GM23338 (cell line): Measurements from ENCODE around the gene DAB1. TPM values are rescaled to one million over a fixed set of nuclear protein-coding genes. Genes with fewer than 3 reads are reported as not detected.

Experiments used
- ATAC-seq: fragments of 200-7000 bp; cut with Tn5 transposase; 3 replicates; pipeline ENCODE4 v1.9.1; 2020
- DNase-seq: peaks from one replicate; pipeline ENCODE4 v3.0.0-alpha.2; 2015; ENCODE audit warnings: low spot score
- H2AFZ ChIP-seq: fragments of 200-600 bp; sonication (generic); 2 replicates; pipeline ENCODE4 v1.8.0; 2016; ENCODE audit warnings: antibody characterized with exemption, mild to moderate bottlenecking, moderate library complexity
- H3F3A ChIP-seq: fragments of 200-600 bp; sonication (generic); replicated peaks from 2 replicates; pipeline ENCODE4 v1.8.0; 2017; ENCODE audit warnings: antibody characterized with exemption, mixed run types, low read depth
- H3K27ac ChIP-seq: fragments of 200-600 bp; sonication (generic); 2 replicates; pipeline ENCODE4 v1.6.1; 2016; ENCODE audit warnings: low read depth
- H3K27me3 ChIP-seq: fragments of 200-600 bp; sonication (generic); 2 replicates; pipeline ENCODE4 v1.8.0; 2016; ENCODE audit warnings: mild to moderate bottlenecking, mixed run types, moderate library complexity; ENCODE audit not compliant: insufficient read depth
- H3K36me3 ChIP-seq: fragments of 200-600 bp; sonication (generic); 2 replicates; pipeline ENCODE4 v1.8.0; 2016; ENCODE audit warnings: mild to moderate bottlenecking; ENCODE audit not compliant: insufficient read depth
- H3K4me1 ChIP-seq: fragments of 200-600 bp; sonication (generic); 2 replicates; pipeline ENCODE4 v1.8.0; 2016; ENCODE audit warnings: mild to moderate bottlenecking, moderate library complexity; ENCODE audit not compliant: insufficient read depth
- H3K4me2 ChIP-seq: fragments of 200-600 bp; sonication (generic); 2 replicates; pipeline ENCODE4 v1.7.1; 2017; ENCODE audit warnings: mixed run types
- H3K4me3 ChIP-seq: fragments of 200-600 bp; sonication (generic); 2 replicates; pipeline ENCODE4 v1.6.1; 2016; ENCODE audit warnings: mixed run types
- H3K79me2 ChIP-seq: fragments of 200-600 bp; sonication (generic); replicated peaks from 2 replicates; pipeline ENCODE4 v1.8.0; 2017; ENCODE audit warnings: mild to moderate bottlenecking; ENCODE audit not compliant: insufficient read depth
- H3K9me2 ChIP-seq: fragments of 200-600 bp; sonication (generic); 2 replicates; pipeline ENCODE4 v1.8.0; 2017; ENCODE audit not compliant: insufficient read depth
- H4K20me1 ChIP-seq: fragments of 200-600 bp; sonication (generic); replicated peaks from 2 replicates; pipeline ENCODE4 v1.8.0; 2017; ENCODE audit warnings: mild to moderate bottlenecking; ENCODE audit not compliant: insufficient read depth
- H3K27ac Mint-ChIP-seq: 2 replicates; pipeline ENCODE4 v1.8.0; 2020; ENCODE audit warnings: inconsistent platforms, mild to moderate bottlenecking, moderate library complexity, mixed read lengths
- H3K27me3 Mint-ChIP-seq: 3 replicates; pipeline ENCODE4 v1.8.0; 2022; ENCODE audit warnings: low read depth, mild to moderate bottlenecking, moderate library complexity, mixed read lengths, inconsistent platforms; ENCODE audit not compliant: insufficient read depth, poor library complexity
- H3K36me3 Mint-ChIP-seq: 3 replicates; pipeline ENCODE4 v1.8.0; 2021; ENCODE audit warnings: low read depth, mild to moderate bottlenecking, inconsistent platforms, moderate library complexity, mixed read lengths
- H3K4me1 Mint-ChIP-seq: 3 replicates; pipeline ENCODE4 v1.8.0; 2020; ENCODE audit warnings: mild to moderate bottlenecking, inconsistent platforms, mixed read lengths
- H3K4me3 Mint-ChIP-seq: 3 replicates; pipeline ENCODE4 v1.8.0; 2021; ENCODE audit warnings: moderate library complexity, mild to moderate bottlenecking, inconsistent platforms, mixed read lengths
- H3K9me3 Mint-ChIP-seq: 3 replicates; pipeline ENCODE4 v1.8.0; 2020; ENCODE audit warnings: moderate library complexity, mild to moderate bottlenecking, inconsistent platforms, mixed read lengths
- CREB1 ChIP-seq: fragments of 250-450 bp; sonication (Bioruptor Pico); IDR thresholded peaks from 2 replicates; pipeline ENCODE4 v1.5.0; 2020; ENCODE audit warnings: low read depth, mild to moderate bottlenecking, moderate library complexity
- CTCF ChIP-seq, 2 experiments: fragments of 200-600 bp in 1 of 2; sonication (generic) in 1 of 2; conservative IDR thresholded peaks; 2 replicates each; pipeline versions ENCODE4 v1.5.1 to v1.6.1; 2016 to 2017; ENCODE audit warnings: antibody characterized with exemption in 2 of 2, low read depth in 2 of 2, mild to moderate bottlenecking in 2 of 2, moderate library complexity in 1 of 2
- ETS1 ChIP-seq: IDR thresholded peaks from 2 replicates; pipeline ENCODE4 v1.6.1; 2016; ENCODE audit warnings: antibody characterized with exemption
- EZH2 ChIP-seq: fragments of 200-600 bp; sonication (generic); IDR thresholded peaks from one replicate; pipeline ENCODE4 v1.8.0; 2017; ENCODE audit warnings: antibody characterized with exemption, mild to moderate bottlenecking, low read depth; ENCODE audit not compliant: unreplicated experiment
- EZH2phosphoT487 ChIP-seq: fragments of 200-600 bp; sonication (generic); IDR thresholded peaks from one replicate; pipeline ENCODE4 v1.8.1; 2018; ENCODE audit warnings: antibody characterized with exemption; ENCODE audit not compliant: unreplicated experiment
- JUNB ChIP-seq: IDR thresholded peaks from one replicate; pipeline ENCODE4 v1.6.1; 2016; ENCODE audit warnings: antibody characterized with exemption; ENCODE audit not compliant: unreplicated experiment
- NANOG ChIP-seq: IDR thresholded peaks from 2 replicates; pipeline ENCODE4 v1.6.1; 2016; ENCODE audit warnings: antibody characterized with exemption, borderline replicate concordance
- POLR2AphosphoS5 ChIP-seq: IDR thresholded peaks from 2 replicates; pipeline ENCODE4 v1.6.1; 2016; ENCODE audit warnings: antibody characterized with exemption, low read depth
- REST ChIP-seq: IDR thresholded peaks from one replicate; pipeline ENCODE4 v1.6.1; 2018; ENCODE audit warnings: antibody characterized with exemption; ENCODE audit not compliant: unreplicated experiment
- STAT1 ChIP-seq: IDR thresholded peaks from one replicate; pipeline ENCODE4 v1.6.1; 2016; ENCODE audit warnings: antibody characterized with exemption; ENCODE audit not compliant: unreplicated experiment
- ZNF114 ChIP-seq: fragments of 250-450 bp; sonication (Bioruptor Pico); IDR thresholded peaks from 2 replicates; pipeline ENCODE4 v1.5.0; 2020; ENCODE audit warnings: mild to moderate bottlenecking, moderate library complexity
- ZNF331 ChIP-seq: fragments of 250-450 bp; sonication (Bioruptor Pico); IDR thresholded peaks from 2 replicates; pipeline ENCODE4 v1.5.0; 2020; ENCODE audit warnings: low read depth, mild to moderate bottlenecking, moderate library complexity
- ZNF462 ChIP-seq: fragments of 250-450 bp; sonication (Bioruptor Pico); IDR thresholded peaks from 2 replicates; pipeline ENCODE4 v1.5.0; 2020; ENCODE audit warnings: mild to moderate bottlenecking, moderate library complexity
- polyA plus RNA-seq: library from polyadenylated mRNA; unstranded; fragments of >200 nt; fragmentation: Nextera tagmentation; extraction: Ambion mirVana; gene quantifications from 2 replicates; pipeline ENCODE4 v1.2.1, GENCODE V29; 2016
- total RNA-seq: library from RNA; depleted of rRNA; stranded (reverse); fragments of >200 nt; shearing (Covaris generic); gene quantifications from 2 replicates; pipeline ENCODE4 v1.2.3, GENCODE V29; 2014

DAB1 gene
- total and polyA plus RNA-seq, 2 experiments from 2014 or later = 12.8 to 14.5 TPM

DNA sequence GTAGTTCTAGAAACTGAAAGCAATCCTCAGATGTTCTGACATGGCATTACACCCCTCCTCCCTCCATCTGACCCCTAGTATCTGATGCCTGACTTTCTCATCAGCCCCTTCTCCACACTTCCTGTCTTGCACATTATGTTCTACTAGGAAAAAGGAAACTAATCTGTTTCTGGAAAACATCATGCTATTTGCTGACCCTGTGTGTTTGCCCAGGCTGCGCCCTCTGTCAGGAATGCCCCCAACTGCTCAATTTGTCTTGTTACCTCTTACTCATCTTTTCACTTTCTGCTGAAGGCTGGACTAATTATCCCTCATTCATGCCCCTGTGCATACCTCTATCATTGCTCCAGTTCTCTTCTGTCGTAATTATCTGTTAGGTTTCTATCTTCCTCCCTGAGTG, 37.5 kb upstream of the DAB1 start:
- Mint-ChIP-seq H3K4me3 (no peak overlapping the region), H3K4me1 (peaks cover 2% of the 10 kb centered on the region; the same call in 2 of the 3 replicates), H3K36me3 (no peaks in the 10 kb centered on the region), H3K9me3 (no peaks in the 10 kb centered on the region), H3K27ac (no peak overlapping the region), H3K27me3 (no peaks in the 10 kb centered on the region)
- H2AFZ ChIP-seq = no peak overlapping the region
- H4K20me1 ChIP-seq = no peaks in the 10 kb centered on the region
- H3K79me2 ChIP-seq = no peaks in the 10 kb centered on the region
- no peaks in the 10 kb centered on the region for H3F3A ChIP-seq
- H3K27me3 ChIP-seq = no peaks in the 10 kb centered on the region
- H3K4me1 ChIP-seq = no peaks in the 10 kb centered on the region
- no peak overlapping the region for H3K4me2 ChIP-seq
- TF ChIP-seq JUNB = no peak
- TF ChIP-seq EZH2phosphoT487 = no peak
- TF ChIP-seq ZNF462 (CRISPR knock-in tag) = no peak
- TF ChIP-seq EZH2 = no peak
- no peak for TF ChIP-seq ETS1
- TF ChIP-seq NANOG = no peak
- no peak for TF ChIP-seq STAT1
- TF ChIP-seq CTCF (conservative IDR thresholded peaks at IDR 0.05; ENCODE audit: low read depth in 2 of 2) = no peak
- TF ChIP-seq CREB1 (CRISPR knock-in tag) = no peak
- TF ChIP-seq ZNF114 (CRISPR knock-in tag) = no peak
- no peak for TF ChIP-seq ZNF331 (CRISPR knock-in tag)
- TF ChIP-seq POLR2AphosphoS5 = no peak
- no peak for TF ChIP-seq REST
- DNase-seq = no peak
- H3K27ac ChIP-seq = no peak overlapping the region
- H3K36me3 ChIP-seq = no peaks in the 10 kb centered on the region
- no peak overlapping the region for H3K4me3 ChIP-seq
- no peak for ATAC-seq
- no peaks in the 10 kb centered on the region for H3K9me2 ChIP-seq
